ENCODE data around the gene TTLL12.

Gene TTLL12

GRCh38 chr22:43118953-43119458, 67.9 kb downstream of the TTLL12 start:
- no peaks in the 10 kb centered on the region for H3K79me2 ChIP-seq (ENCODE audit: control insufficient read depth, low read length)
- H3K9me3 ChIP-seq (ENCODE audit: control insufficient read depth, insufficient read depth, low read length): no peaks in the 10 kb centered on the region
- H3K4me3 ChIP-seq (ENCODE audit: low read length): peak overlapping the region; percentile 43
- no peaks in the 10 kb centered on the region for H4K20me1 ChIP-seq (ENCODE audit: control insufficient read depth, insufficient read depth, low read depth, low read length)
- peaks cover 26% of the 10 kb centered on the region for H3K27me3 ChIP-seq (ENCODE audit: control insufficient read depth, low read length)
- H3K4me2 ChIP-seq (ENCODE audit: low read length): peak overlapping the region; percentile 67
- 0 out of 2 replicates have a peak overlapping the region, but pooled peaks have one; percentile 2 for H3K27ac ChIP-seq (ENCODE audit: low read depth, low read length)
- H3K4me1 ChIP-seq (ENCODE audit: control insufficient read depth, low read length): peaks cover 34% of the 10 kb centered on the region
- H3F3A ChIP-seq (ENCODE audit: control insufficient read depth, insufficient read depth): no peaks in the 10 kb centered on the region
- no peaks in the 10 kb centered on the region for H3K9me2 ChIP-seq (replicated peaks; ENCODE audit: control insufficient read depth, low read length)
- no peaks in the 10 kb centered on the region for H3K36me3 ChIP-seq (ENCODE audit: control insufficient read depth, low read length)
- TF ChIP-seq CTCF (IDR thresholded peaks at IDR 0.05; ENCODE audit: low read depth, low read length, poor library complexity, severe bottlenecking) (no peak), EZH2phosphoT487 (IDR thresholded peaks at IDR 0.05; ENCODE audit: borderline replicate concordance, low read length) (no peak)

DNA sequence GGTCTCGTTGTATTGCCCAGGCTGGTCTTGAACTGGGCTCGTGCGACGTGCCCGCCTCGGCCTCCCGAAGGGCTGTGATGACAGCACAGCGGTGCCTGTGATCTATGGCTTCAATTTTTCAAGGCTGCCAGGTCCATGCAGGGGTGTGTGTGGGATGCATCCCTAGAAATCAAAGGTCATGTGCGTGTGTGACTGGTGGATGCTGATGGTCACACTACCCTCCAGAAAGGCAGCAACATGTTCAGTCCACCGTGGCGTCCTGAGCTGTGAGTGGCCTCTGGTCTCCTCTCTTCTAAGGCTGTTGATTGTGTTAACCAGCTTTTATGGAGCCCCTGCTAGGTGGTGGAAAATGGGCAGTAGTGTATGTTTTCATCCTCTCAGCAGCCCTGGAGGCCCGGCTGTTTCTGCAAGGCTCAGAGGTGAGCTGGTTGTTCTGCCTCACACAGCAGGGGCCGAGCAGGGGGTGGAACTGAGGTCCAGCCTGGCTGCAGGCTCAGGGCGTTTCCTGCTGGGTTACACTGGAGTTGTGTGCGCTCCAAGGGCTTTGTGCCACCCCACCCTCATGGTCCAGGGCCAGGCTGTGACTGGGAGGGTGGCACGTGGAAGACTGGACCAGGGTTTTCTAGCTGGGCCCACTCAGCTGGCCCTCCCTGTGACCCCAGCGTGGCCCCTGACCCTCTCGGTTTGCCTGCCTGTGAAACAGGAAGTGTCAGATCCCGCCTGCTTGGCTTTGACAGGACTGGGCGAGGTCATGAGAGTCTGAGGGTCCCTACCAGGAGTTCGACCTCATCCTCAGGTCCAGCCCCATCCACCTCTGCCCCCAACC, 68.7 kb downstream of the TTLL12 start:
- TF ChIP-seq CTCF (IDR thresholded peaks at IDR 0.05; ENCODE audit: low read depth, low read length, poor library complexity, severe bottlenecking): no peak
- TF ChIP-seq EZH2phosphoT487 (IDR thresholded peaks at IDR 0.05; ENCODE audit: borderline replicate concordance, low read length): no peak
- Histone ChIP-seq H3K4me1 (ENCODE audit: control insufficient read depth, low read length) (peaks cover 41% of the 10 kb centered on the region), H3K36me3 (ENCODE audit: control insufficient read depth, low read length) (no peaks in the 10 kb centered on the region), H3K27ac (ENCODE audit: low read depth, low read length) (no peak overlapping the region), H4K20me1 (ENCODE audit: control insufficient read depth, insufficient read depth, low read depth, low read length) (no peaks in the 10 kb centered on the region), H3K4me3 (ENCODE audit: low read length) (peak overlapping the region; percentile 43), H3K9me3 (ENCODE audit: control insufficient read depth, insufficient read depth, low read length) (no peaks in the 10 kb centered on the region), H3K4me2 (ENCODE audit: low read length) (peak overlapping the region; percentile 67), H3K27me3 (ENCODE audit: control insufficient read depth, low read length) (peaks cover 34% of the 10 kb centered on the region), H3K9me2 (replicated peaks; ENCODE audit: control insufficient read depth, low read length) (no peaks in the 10 kb centered on the region), H3K79me2 (ENCODE audit: control insufficient read depth, low read length) (no peaks in the 10 kb centered on the region), H3F3A (ENCODE audit: control insufficient read depth, insufficient read depth) (no peaks in the 10 kb centered on the region)

DNA sequence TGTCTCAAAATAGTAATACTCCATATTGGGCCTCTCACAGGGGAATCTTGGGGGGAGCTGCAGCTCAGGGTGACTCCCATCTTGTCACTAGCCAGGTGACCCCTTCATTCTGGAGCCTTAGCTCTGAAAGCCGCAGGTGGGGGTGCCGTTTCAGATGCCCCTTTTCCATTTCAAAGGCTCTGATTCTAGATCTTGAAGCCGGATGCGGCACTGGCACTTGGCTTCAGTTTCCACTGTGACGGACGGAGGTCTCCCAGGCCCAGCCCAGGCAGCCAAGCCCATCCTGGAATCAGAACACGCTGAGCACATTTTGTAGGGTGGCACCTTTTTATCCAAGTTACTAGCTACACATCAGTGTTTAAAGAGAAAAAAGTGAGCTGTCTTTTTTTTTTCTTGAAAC, 70.0 kb downstream of the TTLL12 start:
- Histone ChIP-seq H3K4me3 (ENCODE audit: low read length) (no peak overlapping the region), H4K20me1 (ENCODE audit: control insufficient read depth, insufficient read depth, low read depth, low read length) (no peaks in the 10 kb centered on the region), H3K9me2 (replicated peaks; ENCODE audit: control insufficient read depth, low read length) (no peaks in the 10 kb centered on the region), H3K27ac (ENCODE audit: low read depth, low read length) (no peak overlapping the region), H3K36me3 (ENCODE audit: control insufficient read depth, low read length) (no peaks in the 10 kb centered on the region), H3K9me3 (ENCODE audit: control insufficient read depth, insufficient read depth, low read length) (no peaks in the 10 kb centered on the region), H3K27me3 (ENCODE audit: control insufficient read depth, low read length) (peaks cover 39% of the 10 kb centered on the region), H3K4me2 (ENCODE audit: low read length) (no peak overlapping the region), H3F3A (ENCODE audit: control insufficient read depth, insufficient read depth) (no peaks in the 10 kb centered on the region), H3K79me2 (ENCODE audit: control insufficient read depth, low read length) (no peaks in the 10 kb centered on the region), H3K4me1 (ENCODE audit: control insufficient read depth, low read length) (peaks cover 41% of the 10 kb centered on the region)
- no peak for TF ChIP-seq CTCF (IDR thresholded peaks at IDR 0.05; ENCODE audit: low read depth, low read length, poor library complexity, severe bottlenecking)
- no peak for TF ChIP-seq EZH2phosphoT487 (IDR thresholded peaks at IDR 0.05; ENCODE audit: borderline replicate concordance, low read length)
